Posterior cingulate gyrus (tissue), 11 donors: ENCODE data around the gene ADGRL3.

Experiments used
- DNase-seq, 10 donors: peaks; one replicate each; pipeline versions ENCODE4 v3.0.0 to v3.0.0-alpha.2; 2020 to 2021; ENCODE audit warnings: mixed read lengths in 3 of 10
- intact Hi-C: fragments of 100-400 bp; cut with DNase I; formaldehyde crosslinking; loops from one replicate; pipeline ENCODE4 v1.15.1; 2023

Gene ADGRL3

GRCh38 chr4:62126064-62126732 is 926.1 kb downstream of the ADGRL3 start:
- intact Hi-C loops: no loop called here
- DNase-seq: no peak
